SK-MEL-5 (cell line): ENCODE measurements around the gene ATP2B2. TPM values are rescaled to one million over a fixed set of nuclear protein-coding genes. Genes with fewer than 3 reads are reported as not detected.
A peak's percentile ranks its signal among the peaks of the same experiment; 100 is the strongest.
"Not testable (repeated sequence)": the region's sequence is repeated elsewhere in the genome, so short reads cannot be mapped to it uniquely, and the experiment has no call there.

ENCODE experiments used
- DNase-seq: peaks from one replicate; pipeline ENCODE4 v3.0.0-alpha.2; 2016; ENCODE audit warnings: low read depth, low spot score
- in situ Hi-C: cut with HindIII; loops from 2 replicates; pipeline ENCODE4 v1.10.0; 2016; ENCODE audit warnings: low sequenced_read_pairs, high pct_unique_total_duplicates, low pct_unique_long_range_greater_than_20kb
- polyA plus RNA-seq, 2 experiments: library from polyadenylated mRNA; depleted of rRNA; stranded (reverse); fragments of >200 nt; gene quantifications; 2 replicates each; pipeline ENCODE4 v1.2.3, GENCODE V29; 2015
- total RNA-seq: library from RNA; depleted of rRNA; stranded (reverse); fragments of >200 nt; shearing (Covaris generic); gene quantifications from 2 replicates; pipeline ENCODE4 v1.2.3, GENCODE V29; 2014; rRNA removed

Gene ATP2B2
- not detected in 2 replicates for total RNA-seq
- 0.06 TPM in 1 of 2 replicates, not detected in the other for polyA plus RNA-seq (2015; cell fraction: cytosol; rRNA removed)
- 0.05 TPM in 1 of 2 replicates, not detected in the other for polyA plus RNA-seq (2015; cell fraction: nucleus; rRNA removed)

GRCh38 chr3:10505050-10505790, at the start of gene ATP2B2:
TSS of gene ATP2B2 (minus strand) at chr3:10505586. CDS start at chr3:10449543, 56,043 bp downstream.
- no peak for DNase-seq
- in situ Hi-C loops = no loop called here

- in situ Hi-C loops = no loop called here
- no peak for DNase-seq
These were observed 49.4 kb upstream of the ATP2B2 start for GRCh38 chr3:10554746-10555145.

- in situ Hi-C loops = no loop called here
- DNase-seq = no peak
These were observed 48.8 kb upstream of the ATP2B2 start for GRCh38 chr3:10554236-10554611.

- DNase-seq = peak; percentile 69
- in situ Hi-C loops = no loop called here
These were observed 48.3 kb upstream of the ATP2B2 start for GRCh38 chr3:10553591-10554235.

GRCh38 chr3:10552631-10552943, 47.2 kb upstream of the ATP2B2 start:
- DNase-seq = no peak

GRCh38 chr3:10551821-10552630, 46.6 kb upstream of the ATP2B2 start:
- in situ Hi-C loops = no loop called here
- DNase-seq = peak; percentile 10

More at GRCh38 chr3:10552631-10552943, 47.2 kb upstream of the ATP2B2 start:
- in situ Hi-C loops = no loop called here

- no peak for DNase-seq
- in situ Hi-C loops = no loop called here
These were observed 45.8 kb upstream of the ATP2B2 start for GRCh38 chr3:10551139-10551538.

GRCh38 chr3:10550705-10551104, 45.3 kb upstream of the ATP2B2 start:
- no peak for DNase-seq
- in situ Hi-C loops = no loop called here

- DNase-seq = no peak
- in situ Hi-C loops = no loop called here
These were observed 44.3 kb upstream of the ATP2B2 start for GRCh38 chr3:10549617-10550230.

GRCh38 chr3:10548992-10549391, 43.6 kb upstream of the ATP2B2 start:
- in situ Hi-C loops = no loop called here
- no peak for DNase-seq

- no peak for DNase-seq
- in situ Hi-C loops = no loop called here
These were observed 42.7 kb upstream of the ATP2B2 start for GRCh38 chr3:10547841-10548783.

- DNase-seq = no peak
- in situ Hi-C loops = no loop called here
These were observed 42.0 kb upstream of the ATP2B2 start for GRCh38 chr3:10547413-10547812.

- in situ Hi-C loops = no loop called here
- DNase-seq = no peak
These were observed 41.5 kb upstream of the ATP2B2 start for GRCh38 chr3:10546820-10547263.

- in situ Hi-C loops = no loop called here
- DNase-seq = no peak
These were observed 40.8 kb upstream of the ATP2B2 start for GRCh38 chr3:10546181-10546624.

- DNase-seq = no peak
- in situ Hi-C loops = no loop called here
These were observed 37.1 kb upstream of the ATP2B2 start for GRCh38 chr3:10542518-10542917.

GRCh38 chr3:10540347-10540746, 35.0 kb upstream of the ATP2B2 start:
- in situ Hi-C loops, DNase-seq: not testable (repeated sequence)

- DNase-seq = no peak
- in situ Hi-C loops = no loop called here
These were observed 28.7 kb upstream of the ATP2B2 start for GRCh38 chr3:10534066-10534465.
